GM10266 (cell line): Measurements from ENCODE around the gene DTNA.

Source experiments
- DNase-seq: peaks from one replicate; pipeline ENCODE4 v3.0.0; 2012; ENCODE audit errors: extremely low spot score
- TF ChIP-seq, protein P1 (sequence below): IDR thresholded peaks from 2 replicates; pipeline ENCODE4 v1.5.1; 2012; ENCODE audit warnings: mild to moderate bottlenecking, low read depth; ENCODE audit not compliant: control insufficient read depth, insufficient read depth; ENCODE audit errors: missing control alignments

The DTNA gene

DNA sequence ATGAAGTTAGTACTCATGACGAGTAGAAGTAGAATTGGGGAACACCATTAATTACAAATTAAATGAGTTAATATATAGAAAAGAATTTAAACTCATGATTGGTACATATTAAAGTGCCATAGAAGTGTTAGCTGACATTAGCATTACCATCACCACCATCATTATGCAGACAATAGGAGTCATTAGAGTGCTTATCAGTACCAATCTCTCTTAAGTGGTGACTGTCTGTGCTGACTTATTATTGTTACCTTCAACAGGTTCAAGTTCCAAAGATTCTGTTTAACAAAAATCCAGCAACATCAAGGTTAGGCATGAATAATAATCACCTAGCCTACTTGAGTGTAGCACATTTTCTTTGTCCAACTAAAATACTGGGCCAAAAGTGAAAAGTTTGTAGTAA, 222.3 kb downstream of the DTNA start:
- no peak for DNase-seq
- TF ChIP-seq, protein P1, sequence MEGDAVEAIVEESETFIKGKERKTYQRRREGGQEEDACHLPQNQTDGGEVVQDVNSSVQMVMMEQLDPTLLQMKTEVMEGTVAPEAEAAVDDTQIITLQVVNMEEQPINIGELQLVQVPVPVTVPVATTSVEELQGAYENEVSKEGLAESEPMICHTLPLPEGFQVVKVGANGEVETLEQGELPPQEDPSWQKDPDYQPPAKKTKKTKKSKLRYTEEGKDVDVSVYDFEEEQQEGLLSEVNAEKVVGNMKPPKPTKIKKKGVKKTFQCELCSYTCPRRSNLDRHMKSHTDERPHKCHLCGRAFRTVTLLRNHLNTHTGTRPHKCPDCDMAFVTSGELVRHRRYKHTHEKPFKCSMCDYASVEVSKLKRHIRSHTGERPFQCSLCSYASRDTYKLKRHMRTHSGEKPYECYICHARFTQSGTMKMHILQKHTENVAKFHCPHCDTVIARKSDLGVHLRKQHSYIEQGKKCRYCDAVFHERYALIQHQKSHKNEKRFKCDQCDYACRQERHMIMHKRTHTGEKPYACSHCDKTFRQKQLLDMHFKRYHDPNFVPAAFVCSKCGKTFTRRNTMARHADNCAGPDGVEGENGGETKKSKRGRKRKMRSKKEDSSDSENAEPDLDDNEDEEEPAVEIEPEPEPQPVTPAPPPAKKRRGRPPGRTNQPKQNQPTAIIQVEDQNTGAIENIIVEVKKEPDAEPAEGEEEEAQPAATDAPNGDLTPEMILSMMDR = no peak

DNA sequence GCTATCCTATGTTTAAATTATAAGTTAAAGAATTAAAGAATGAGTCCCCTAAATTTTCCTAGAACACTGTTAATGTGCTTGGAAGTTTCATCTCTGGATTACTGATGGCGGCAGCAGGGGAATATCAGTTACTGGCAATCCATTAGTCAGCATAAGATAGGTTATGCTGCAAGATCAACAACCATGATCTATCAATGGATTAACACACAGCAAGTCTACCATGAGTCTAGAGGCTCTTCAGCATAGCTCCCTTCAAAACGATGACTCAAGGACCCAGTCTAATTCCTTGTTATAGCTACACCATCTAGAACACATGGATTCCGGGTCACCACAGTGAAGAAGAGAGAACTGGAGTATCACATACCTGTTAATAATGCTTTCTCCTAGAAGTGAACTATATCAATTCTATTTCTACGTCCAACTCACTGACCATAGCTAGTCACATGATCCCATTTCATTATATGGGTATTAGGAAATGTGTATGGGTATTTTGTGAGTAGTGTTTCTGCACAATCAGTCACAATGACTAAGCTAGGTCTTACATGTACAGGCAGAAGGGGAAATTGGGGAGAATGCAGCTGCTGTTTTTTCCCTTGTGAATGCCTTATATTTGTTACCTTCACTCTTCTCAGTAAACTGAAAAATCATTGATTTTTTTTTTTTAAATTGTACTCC, 222.8 kb downstream of the DTNA start:
- DNase-seq = no peak
- TF ChIP-seq, protein P1 = no peak

DNA sequence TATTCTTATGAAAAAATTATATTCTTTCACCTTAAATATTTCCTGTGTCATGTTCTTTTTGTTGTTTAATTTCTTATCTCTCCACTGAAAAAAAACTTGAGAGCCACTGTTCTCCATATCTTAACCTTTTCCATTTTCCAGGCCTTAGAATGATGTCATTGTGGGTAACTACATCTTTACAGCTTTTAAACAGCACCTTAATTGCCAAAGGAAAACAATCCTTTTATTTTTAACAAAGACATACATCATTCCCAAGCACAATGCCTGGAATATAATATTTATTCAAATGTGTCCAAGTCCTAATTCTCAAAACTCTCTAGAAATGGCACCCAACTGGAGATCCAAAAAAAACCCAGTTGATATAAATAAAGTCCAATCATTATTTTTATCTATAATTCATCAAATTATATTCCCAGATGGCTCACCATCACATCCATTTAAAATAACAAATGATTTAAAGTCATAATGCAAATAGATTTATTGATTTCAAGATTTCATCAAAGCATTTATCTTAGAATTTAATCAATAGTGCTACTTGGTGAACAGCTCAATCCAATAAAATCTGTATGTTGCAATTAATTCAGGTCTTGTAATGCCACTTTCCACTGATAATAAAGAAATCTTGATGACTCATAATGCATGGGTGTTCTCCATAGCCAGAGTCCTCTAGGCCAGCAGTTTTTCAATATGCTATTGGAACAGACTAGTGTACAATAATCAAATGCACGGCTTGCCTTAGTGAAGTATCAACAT, 224.0 kb downstream of the DTNA start:
- DNase-seq = no peak
- TF ChIP-seq, protein P1 = no peak

DNA sequence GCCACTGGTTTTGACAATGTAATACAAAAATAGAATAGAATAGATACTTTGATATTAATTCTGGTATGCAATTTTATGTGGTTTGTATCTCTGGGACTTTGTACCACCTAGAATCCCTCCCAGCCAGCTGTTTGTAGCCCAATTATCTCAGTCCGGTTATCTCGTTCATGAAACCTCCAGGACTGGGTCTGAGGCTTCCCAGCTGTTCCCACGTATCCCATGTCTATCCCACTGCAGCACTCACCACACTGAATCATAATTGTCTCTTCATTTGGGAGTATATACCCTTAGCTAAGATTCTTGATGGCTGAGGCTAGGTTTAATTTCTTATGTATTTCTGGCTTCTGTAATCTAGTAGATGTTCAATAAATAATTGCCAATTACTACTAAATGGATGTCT, 226.7 kb downstream of the DTNA start:
- TF ChIP-seq, protein P1 = no peak
- no peak for DNase-seq

DNA sequence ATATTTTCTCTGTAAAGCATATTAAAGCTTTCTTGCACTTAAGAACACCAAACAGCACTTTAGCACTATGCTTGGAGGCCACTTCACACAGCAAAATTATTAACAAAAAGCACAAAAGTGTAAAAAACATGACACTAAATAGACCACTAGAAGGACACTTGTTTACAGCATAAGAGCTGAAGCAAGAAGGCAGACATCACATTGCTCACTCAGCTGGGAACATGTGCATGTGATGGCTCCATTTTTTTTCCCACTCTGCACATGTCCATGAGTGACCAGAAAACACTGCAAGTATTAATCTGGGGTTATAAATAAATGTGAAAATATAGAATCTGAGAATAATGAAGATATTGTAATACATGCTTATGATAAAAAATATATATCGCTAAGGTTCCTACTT, 228.0 kb downstream of the DTNA start:
- no peak for DNase-seq
- TF ChIP-seq, protein P1 = no peak
